Ectodermal cell (in vitro differentiated cells): Measurements from ENCODE around the gene CAP2.

ENCODE experiments used
- H3K27ac ChIP-seq: 2 replicates; pipeline ENCODE4 v1.7.0; 2013; ENCODE audit warnings: mild to moderate bottlenecking, low read depth, low read length; ENCODE audit not compliant: insufficient read depth, poor library complexity, severe bottlenecking
- H3K27me3 ChIP-seq: 2 replicates; pipeline ENCODE4 v1.7.0; 2013; ENCODE audit warnings: mild to moderate bottlenecking, low read length; ENCODE audit not compliant: insufficient read depth, control insufficient read depth, poor library complexity, severe bottlenecking
- H3K36me3 ChIP-seq: one replicate; pipeline ENCODE4 v1.7.0; 2013; ENCODE audit warnings: low read length; ENCODE audit not compliant: control insufficient read depth, insufficient read depth
- H3K4me1 ChIP-seq: one replicate; pipeline ENCODE4 v1.7.0; 2013; ENCODE audit warnings: low read length; ENCODE audit not compliant: control insufficient read depth, insufficient read depth
- H3K4me3 ChIP-seq: 2 replicates; pipeline ENCODE4 v1.7.0; 2013; ENCODE audit warnings: low read depth, low read length, control low read depth; ENCODE audit not compliant: insufficient read depth
- H3K9me3 ChIP-seq: 2 replicates; pipeline ENCODE4 v1.7.0; 2013; ENCODE audit warnings: mild to moderate bottlenecking, low read length, moderate library complexity; ENCODE audit not compliant: control insufficient read depth
- WGBS, 2 experiments: methylation state at CpG; one replicate each; pipeline ENCODE4 v1.1.7; 2013; ENCODE audit warnings: missing lambda C conversion rate in 2 of 2; 5-methylcytosine and 5-hydroxymethylcytosine counted together

CAP2 gene

DNA sequence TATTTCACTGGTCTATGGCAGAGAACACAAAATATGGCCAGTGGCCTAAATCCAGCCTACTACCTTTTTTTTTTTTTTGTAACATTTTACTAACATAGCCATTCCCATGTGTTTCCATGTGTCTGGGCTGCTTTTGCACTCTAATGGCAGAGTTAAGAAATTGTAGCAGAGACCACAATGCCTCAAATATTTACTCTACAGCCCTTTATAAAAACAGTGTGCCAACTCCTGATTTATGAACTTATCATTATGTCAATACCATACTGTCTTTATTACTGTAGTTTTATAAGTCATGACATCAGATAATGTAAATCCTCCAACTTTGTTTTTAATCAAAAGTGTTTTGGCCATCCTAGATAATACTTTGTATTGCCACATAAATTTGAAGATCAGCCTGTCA is 27.4 kb upstream of the CAP2 start:
- Histone ChIP-seq H3K9me3 (no peaks in the 10 kb centered on the region), H3K4me1 (no peaks in the 10 kb centered on the region), H3K27ac (no peak overlapping the region), H3K36me3 (no peaks in the 10 kb centered on the region), H3K4me3 (no peak overlapping the region), H3K27me3 (no peaks in the 10 kb centered on the region)

DNA sequence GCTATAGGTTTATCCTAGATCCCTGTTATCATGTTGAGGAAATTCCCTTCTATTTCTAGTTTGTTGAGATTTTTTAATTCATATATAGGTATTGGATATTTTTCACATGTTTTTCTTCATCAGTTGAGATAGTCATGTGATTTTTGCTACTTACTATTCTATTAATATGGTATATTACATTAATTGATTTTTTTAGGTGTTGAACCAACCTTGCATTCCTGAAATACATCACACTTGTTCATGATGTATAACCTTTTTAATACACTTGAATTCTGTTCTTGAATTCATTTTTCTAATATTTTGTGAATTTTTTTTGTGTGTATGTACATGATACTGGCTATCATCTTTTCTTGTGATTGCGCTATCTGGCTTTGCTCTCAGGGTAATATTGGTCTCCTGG is 25.5 kb upstream of the CAP2 start:
- Histone ChIP-seq H3K4me1 (no peaks in the 10 kb centered on the region), H3K9me3 (no peaks in the 10 kb centered on the region), H3K27ac (no peak overlapping the region), H3K27me3 (no peaks in the 10 kb centered on the region), H3K4me3 (no peak overlapping the region), H3K36me3 (no peaks in the 10 kb centered on the region)
- WGBS, 2 experiments = 83 to 100% methylated on average over 1 of the region's 1 CpG

DNA sequence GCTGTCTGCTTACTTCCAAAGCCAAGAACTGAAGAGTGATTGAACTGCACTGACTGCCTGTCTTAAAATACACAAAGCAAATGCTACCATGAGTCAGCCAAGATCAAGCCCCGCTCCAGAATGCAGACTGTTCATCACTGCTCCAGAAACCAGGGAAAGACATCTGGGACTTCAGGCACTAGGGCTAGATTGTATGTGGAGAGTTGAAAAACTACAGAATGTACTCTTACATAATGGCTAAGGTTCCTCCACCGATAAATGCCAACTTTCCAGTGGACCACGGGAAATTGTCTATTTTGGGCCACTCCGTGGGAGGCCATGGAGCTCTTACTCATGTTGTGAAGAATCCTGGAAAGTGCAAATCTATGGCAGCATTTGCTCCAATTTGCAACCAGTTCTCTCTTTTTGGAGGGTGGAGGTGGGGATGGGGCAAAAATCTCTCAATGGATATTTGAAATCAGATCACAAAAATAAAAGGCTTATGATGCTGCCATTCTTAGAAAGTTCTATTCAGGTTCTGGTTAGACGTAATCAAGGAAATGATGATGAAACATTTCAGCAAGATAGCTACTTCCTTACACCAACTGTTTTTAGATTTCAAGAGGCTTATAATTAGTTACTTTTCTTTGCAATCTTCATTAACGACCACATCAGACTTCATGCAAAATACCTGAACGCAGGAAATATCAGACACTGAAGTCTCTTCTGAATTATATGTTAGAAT is 11.8 kb upstream of the CAP2 start:
- H3K4me1 ChIP-seq = no peaks in the 10 kb centered on the region
- H3K4me3 ChIP-seq = no peak overlapping the region
- no peaks in the 10 kb centered on the region for H3K36me3 ChIP-seq
- 93 to 94% methylated on average over 5 to 7 of the region's 7 CpGs for WGBS, 2 experiments
- H3K27ac ChIP-seq = no peak overlapping the region
- no peaks in the 10 kb centered on the region for H3K27me3 ChIP-seq
- no peaks in the 10 kb centered on the region for H3K9me3 ChIP-seq

DNA sequence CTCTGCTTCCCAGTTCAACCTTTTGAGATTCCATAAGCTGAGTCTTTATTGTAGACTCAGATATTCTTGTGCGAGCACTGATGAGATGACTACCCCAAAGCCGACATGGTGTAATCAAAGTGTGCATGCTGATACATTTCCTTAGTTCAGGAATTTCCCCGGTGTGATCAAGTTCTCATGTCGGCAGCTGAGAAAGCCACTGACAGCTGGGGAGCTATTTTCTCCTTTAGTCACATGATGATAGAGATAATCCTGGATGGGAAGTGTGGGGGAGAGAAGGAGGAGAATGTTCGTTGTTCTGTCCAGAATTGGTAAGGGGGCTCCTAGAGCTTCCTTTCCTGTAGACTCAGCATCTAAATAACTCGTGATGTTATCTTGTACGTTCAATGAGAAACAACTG is 7.7 kb upstream of the CAP2 start:
- H3K9me3 ChIP-seq = no peaks in the 10 kb centered on the region
- H3K4me1 ChIP-seq = no peaks in the 10 kb centered on the region
- no peaks in the 10 kb centered on the region for H3K27me3 ChIP-seq
- H3K36me3 ChIP-seq = no peaks in the 10 kb centered on the region
- H3K4me3 ChIP-seq = no peak overlapping the region
- WGBS, 2 experiments = 93 to 96% methylated on average over 7 of the region's 7 CpGs
- no peak overlapping the region for H3K27ac ChIP-seq

DNA sequence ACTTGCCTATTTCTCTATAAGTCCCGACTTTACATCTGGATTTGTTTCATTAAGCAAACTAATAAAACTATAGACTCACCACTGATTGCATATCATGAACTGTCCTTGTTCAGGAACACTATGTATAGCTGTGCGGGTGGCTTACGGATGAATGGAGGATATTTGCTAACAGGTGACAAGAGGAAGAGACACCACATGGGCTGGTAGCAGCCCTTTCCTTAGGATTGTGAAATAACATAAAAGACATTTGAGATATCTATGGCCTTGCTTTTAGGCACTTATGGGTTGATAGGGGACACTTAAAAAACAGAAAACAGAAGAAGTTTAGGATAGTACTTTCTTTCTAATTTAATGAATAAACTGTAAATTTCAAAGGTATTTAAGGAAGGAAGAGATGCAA is 5.0 kb upstream of the CAP2 start:
- H3K4me1 ChIP-seq = no peaks in the 10 kb centered on the region
- 83 to 86% methylated on average over 3 of the region's 3 CpGs for WGBS, 2 experiments
- no peak overlapping the region for H3K27ac ChIP-seq
- H3K27me3 ChIP-seq = no peaks in the 10 kb centered on the region
- H3K36me3 ChIP-seq = no peaks in the 10 kb centered on the region
- H3K9me3 ChIP-seq = no peaks in the 10 kb centered on the region
- no peak overlapping the region for H3K4me3 ChIP-seq

DNA sequence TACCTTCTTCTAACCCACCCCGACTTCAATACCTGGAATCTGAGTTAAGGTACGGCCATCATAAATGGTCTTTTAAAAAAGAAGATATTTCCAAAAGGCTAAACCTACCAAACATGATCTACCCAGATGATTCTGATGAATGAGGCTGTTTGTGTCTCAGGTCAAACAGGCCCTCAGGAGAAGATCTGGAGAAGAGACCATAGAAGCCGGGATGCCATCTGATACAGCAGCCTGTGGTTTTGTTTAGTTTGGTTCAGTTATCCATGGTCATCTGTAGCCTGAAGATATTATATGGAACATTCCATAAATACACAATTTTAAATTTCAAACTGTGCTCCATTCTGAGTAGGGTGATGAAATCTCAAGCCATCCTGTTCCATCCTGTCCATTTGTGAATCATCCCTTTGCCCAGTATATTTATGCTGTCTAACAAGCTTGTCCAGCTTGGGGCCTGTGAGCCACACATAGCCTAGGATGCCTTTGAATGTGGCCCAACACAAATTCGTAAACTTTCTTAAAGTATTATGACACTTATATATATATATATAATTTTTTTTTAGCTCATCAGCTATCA is 4.0 kb upstream of the CAP2 start:
- no peak overlapping the region for H3K4me3 ChIP-seq
- no peaks in the 10 kb centered on the region for H3K4me1 ChIP-seq
- WGBS, 2 experiments = 97 to 100% methylated on average over 2 to 3 of the region's 4 CpGs
- no peaks in the 10 kb centered on the region for H3K36me3 ChIP-seq
- no peaks in the 10 kb centered on the region for H3K9me3 ChIP-seq
- H3K27me3 ChIP-seq = no peaks in the 10 kb centered on the region
- no peak overlapping the region for H3K27ac ChIP-seq

DNA sequence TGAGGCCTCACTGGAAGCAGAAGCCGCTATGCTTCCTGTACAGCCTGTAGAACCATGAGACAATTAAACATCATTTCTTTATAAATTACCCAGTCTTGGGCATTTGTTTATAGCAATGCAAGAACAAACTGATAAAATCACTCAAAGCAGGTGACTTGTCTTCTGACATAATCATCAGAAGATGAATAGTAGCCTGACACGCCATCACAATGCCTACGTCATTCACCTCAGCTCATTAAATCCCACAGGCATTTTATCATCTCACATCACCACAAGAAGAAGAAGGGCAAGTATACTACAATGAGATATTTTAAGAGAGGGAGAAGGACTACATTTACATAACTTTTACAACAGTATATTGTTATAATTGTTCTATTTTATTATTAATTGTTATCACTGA is 3.1 kb upstream of the CAP2 start:
- 94 to 95% methylated on average over 1 to 3 of the region's 3 CpGs for WGBS, 2 experiments
- Histone ChIP-seq H3K27me3 (no peaks in the 10 kb centered on the region), H3K27ac (no peak overlapping the region), H3K4me1 (no peaks in the 10 kb centered on the region), H3K4me3 (no peak overlapping the region), H3K36me3 (no peaks in the 10 kb centered on the region), H3K9me3 (no peaks in the 10 kb centered on the region)

DNA sequence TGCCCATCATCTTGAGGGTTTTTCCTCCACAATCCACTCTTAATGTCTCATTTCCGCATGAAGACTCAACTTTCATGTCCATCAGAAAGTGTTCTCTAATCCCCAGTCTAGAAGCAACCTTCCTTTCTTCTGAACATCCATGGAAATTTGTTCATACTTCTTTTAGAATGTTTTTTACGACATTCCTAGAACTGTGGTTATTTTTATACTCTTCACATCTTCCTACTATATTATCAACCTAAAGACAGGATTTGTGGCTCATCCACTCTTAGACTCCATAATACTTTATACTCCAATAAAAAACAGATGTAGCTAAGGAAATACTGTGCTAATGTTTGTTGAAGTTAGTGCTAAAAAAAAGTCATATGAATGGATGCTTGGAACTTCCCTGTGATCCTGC is 1.4 kb upstream of the CAP2 start:
- Histone ChIP-seq H3K4me3 (no peak overlapping the region), H3K36me3 (no peaks in the 10 kb centered on the region), H3K4me1 (no peaks in the 10 kb centered on the region), H3K27me3 (no peaks in the 10 kb centered on the region), H3K27ac (no peak overlapping the region), H3K9me3 (peaks cover 3% of the 10 kb centered on the region)
- WGBS, 2 experiments = 97 to 99% methylated on average over 2 of the region's 2 CpGs

DNA sequence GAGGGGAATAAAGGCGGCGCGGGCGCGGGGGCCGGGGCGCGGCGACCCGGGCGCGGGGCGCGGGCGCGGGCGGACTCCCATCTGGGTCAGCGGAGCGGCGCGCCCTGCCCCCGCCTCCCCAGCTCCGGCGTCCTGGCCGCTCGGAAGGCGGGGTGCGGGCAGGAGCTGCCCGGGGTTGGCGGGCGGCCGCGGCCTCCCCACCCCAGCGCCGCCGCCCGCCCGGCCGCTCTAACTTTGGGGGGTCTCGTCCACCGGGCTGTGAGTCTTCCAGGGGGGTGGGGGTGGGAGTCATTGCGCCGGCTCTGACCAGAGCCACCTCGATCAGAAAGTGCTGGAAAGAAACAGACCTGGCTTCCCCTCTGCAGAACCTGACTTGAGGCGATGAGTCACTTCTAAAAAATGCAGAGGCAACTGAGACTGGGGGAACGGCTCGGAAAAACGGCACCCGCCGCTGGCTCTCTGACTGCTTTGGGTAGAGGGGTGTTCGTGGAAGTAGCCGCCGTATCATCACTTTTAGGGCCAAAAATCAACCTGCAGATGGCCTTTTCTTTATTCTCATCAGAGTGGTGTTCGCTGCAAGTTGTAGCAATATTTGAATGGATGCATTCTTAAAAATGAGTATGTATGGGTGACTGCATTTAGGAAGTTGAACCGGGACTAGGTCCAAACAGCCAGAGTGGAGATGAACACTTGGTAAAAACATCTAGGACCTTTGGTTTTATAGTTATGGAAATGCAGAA is 667 bp downstream of the CAP2 start:
- Histone ChIP-seq H3K4me1 (no peaks in the 10 kb centered on the region), H3K9me3 (peaks cover 3% of the 10 kb centered on the region), H3K4me3 (peak overlapping the region; percentile 58), H3K36me3 (no peaks in the 10 kb centered on the region), H3K27ac (peak overlapping the region; percentile 18), H3K27me3 (no peaks in the 10 kb centered on the region)
- WGBS, 2 experiments = 1% methylated on average over 55 of the region's 55 CpGs

DNA sequence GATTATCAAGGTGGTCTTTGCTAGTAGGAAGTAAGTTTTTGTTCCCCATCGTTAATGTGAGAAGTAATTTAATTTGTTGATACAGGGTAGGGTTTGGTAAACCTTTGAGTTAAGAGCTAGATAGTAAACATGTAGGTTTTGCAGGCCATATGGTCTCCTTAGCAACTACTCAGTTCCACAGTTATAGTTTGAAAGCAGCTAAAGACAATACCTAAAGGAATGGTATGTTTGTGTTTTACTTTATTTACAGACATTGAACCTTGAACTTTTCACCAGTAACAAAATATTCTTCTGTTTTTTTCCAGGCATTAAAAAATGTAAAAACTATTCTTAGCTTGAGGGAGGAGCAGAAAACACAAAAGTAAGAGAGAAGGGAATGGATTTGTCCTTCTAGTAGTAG is 1.7 kb downstream of the CAP2 start:
- Histone ChIP-seq H3K9me3 (peaks cover 3% of the 10 kb centered on the region), H3K27ac (no peak overlapping the region), H3K36me3 (no peaks in the 10 kb centered on the region), H3K4me3 (no peak overlapping the region), H3K27me3 (no peaks in the 10 kb centered on the region), H3K4me1 (no peaks in the 10 kb centered on the region)
- WGBS, 2 experiments = 88 to 95% methylated on average over 1 of the region's 1 CpG
